C4-2B (cell line): ENCODE results near the gene TAOK2.

Experiments
- H3K27ac ChIP-seq: fragments of 450-650 bp; 2 replicates; pipeline ENCODE4 v1.5.1; 2017
- CTCF ChIP-seq: fragments of 450-650 bp; conservative IDR thresholded peaks from 2 replicates; pipeline ENCODE4 v1.5.1; 2017; ENCODE audit warnings: mild to moderate bottlenecking
- ZFX ChIP-seq: fragments of 450-650 bp; IDR thresholded peaks from 2 replicates; pipeline ENCODE4 v1.6.1; 2017

TAOK2 gene

GRCh38 chr16:30027588-30028437 is 54.1 kb downstream of the TAOK2 start:
- H3K27ac ChIP-seq = no peak overlapping the region
- no peak for TF ChIP-seq ZFX
- no peak for TF ChIP-seq CTCF

- H3K27ac ChIP-seq = no peak overlapping the region
- TF ChIP-seq CTCF (no peak), ZFX (no peak)
Measured at GRCh38 chr16:30028438-30029076, 54.9 kb downstream of the TAOK2 start.

GRCh38 chr16:30030011-30030685 is 56.5 kb downstream of the TAOK2 start:
- TF ChIP-seq ZFX = no peak
- no peak for TF ChIP-seq CTCF
- H3K27ac ChIP-seq = no peak overlapping the region

GRCh38 chr16:30030841-30031413 is 57.3 kb downstream of the TAOK2 start, which contains the start of gene TLCD3B:
Gene TLCD3B, minus strand, starts transcription at chr16:30031271. Its CDS starts 744 bp downstream, at chr16:30030527.
- no peak for TF ChIP-seq ZFX
- no peak for TF ChIP-seq CTCF
- no peak within 1 kb of the TSS for H3K27ac ChIP-seq

- no peak for TF ChIP-seq ZFX
- no peak for TF ChIP-seq CTCF
- H3K27ac ChIP-seq = no peak overlapping the region
Measured at GRCh38 chr16:30031477-30031918, 57.8 kb downstream of the TAOK2 start.

- H3K27ac ChIP-seq = no peak overlapping the region
- TF ChIP-seq ZFX (no peak), CTCF (peak; percentile 88)
Measured at GRCh38 chr16:30032083-30032819, 58.6 kb downstream of the TAOK2 start.
